ENCODE data around the gene CD19. TPM values are rescaled to one million over a fixed set of nuclear protein-coding genes. Genes with fewer than 3 reads are reported as not detected.
"Not testable (repeated sequence)": the region's sequence is repeated elsewhere in the genome, so short reads cannot be mapped to it uniquely, and the experiment has no call there.

The CD19 gene
- total RNA-seq, 2 donors from 2014 or later = 0.32 to 0.33 TPM

DNA sequence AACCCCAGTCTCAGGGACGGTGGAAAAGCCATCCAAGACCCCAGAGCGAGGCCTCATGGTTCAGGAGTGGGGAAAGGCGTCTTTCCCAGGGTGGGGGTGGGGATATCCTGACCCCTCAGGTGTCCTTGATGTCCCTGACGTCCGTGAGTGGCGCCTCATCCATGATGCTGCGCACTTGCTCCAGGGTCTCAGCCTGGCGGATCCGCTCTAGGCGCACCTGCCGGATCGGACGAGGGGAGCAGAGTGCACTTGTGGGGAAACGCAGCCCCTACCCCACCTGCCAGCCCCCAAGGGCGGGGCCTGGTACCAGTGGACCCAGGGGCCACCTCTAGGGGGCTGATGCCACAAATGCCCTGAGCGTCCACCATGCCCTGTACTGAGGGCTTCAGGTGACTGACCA is 26.9 kb upstream of the CD19 start:
- DNase-seq (ENCODE audit: low spot score) = no peak
- intact Hi-C loops (cut with DNase I) = loop anchor here in 1 of 2 donors (1.0 kb wide), 1 partner anchor 43 kb away; no protein-coding TSS in a partner anchor

DNA sequence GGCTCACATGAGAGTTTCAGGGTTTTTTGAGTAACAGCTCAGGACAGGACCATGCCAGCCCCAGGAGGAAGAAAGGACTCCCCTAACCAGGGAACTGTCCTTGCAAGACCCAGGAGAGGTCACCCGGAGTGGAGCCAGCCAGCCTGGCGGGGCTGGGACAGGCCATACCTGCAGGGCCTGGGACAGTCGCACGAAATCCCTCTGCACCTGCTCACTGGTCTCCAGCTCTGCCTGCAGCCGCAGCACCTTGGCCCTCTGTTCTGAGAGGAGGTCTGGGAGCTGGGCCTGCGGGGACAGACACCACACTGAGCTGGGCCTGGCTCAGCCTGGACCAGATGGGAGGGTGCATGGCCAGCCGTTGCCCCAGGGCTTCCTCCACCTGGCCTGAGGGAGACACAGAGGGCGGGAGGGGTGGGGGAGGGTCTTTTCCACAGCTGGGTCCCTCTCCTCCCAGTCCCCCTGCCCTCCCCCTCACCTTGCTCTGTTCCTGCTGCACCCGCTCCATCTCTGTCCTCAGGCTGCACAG is 26.5 kb upstream of the CD19 start:
- no peak for DNase-seq (ENCODE audit: low spot score)
- intact Hi-C loops (cut with DNase I) = no loop called here

- intact Hi-C loops (cut with DNase I) = no loop called here
- DNase-seq (ENCODE audit: low spot score) = no peak
Measured at GRCh38 chr16:28905800-28906372, 25.9 kb upstream of the CD19 start.

GRCh38 chr16:28910086-28911031 is 21.4 kb upstream of the CD19 start:
- no peak for DNase-seq (ENCODE audit: low spot score)
- intact Hi-C loops (cut with DNase I) = no loop called here

- intact Hi-C loops (cut with DNase I) = no loop called here
- DNase-seq (ENCODE audit: low spot score) = no peak
Measured at GRCh38 chr16:28912558-28912957, 19.2 kb upstream of the CD19 start.

DNA sequence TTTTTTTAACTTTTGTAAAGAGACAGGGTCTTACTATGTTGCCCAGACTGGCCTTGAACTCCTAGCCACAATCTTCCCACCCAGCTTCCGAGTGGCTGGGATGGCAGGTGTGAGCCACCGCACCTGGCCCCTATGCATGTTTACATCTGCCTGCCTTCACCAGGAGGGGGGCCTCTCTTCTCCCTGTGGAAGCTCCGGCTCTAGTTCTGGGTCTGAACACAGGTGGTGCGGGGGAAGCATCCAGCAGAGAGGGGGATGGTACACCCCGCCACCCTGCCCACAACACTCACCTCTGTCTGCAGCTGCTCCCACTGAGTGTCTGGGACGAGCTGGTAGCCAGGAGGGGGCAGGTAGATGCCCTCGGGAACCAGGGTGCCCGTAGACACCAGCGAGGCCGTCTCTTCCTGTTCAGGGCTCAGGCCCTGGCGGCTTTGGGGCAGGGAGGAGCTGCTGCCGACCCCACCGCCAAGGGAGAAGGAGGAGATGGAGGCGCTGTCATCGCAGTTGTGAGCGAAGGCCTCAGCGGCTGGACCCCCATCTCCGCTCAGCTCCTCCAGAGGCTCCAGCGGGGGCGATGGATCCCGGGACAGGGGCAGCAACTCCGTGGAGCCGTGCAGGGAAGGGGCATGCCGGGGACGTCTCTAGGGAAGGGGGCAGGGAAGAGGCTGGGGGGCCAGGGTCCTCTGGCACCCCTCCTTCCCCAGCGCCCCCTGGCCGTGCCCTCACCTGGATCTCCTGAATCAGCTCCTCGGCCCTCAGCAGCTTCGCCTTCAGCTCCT is 17.6 kb upstream of the CD19 start:
- DNase-seq (ENCODE audit: low spot score) = no peak
- intact Hi-C loops (cut with DNase I) = no loop called here

- DNase-seq (ENCODE audit: low spot score) = no peak
- intact Hi-C loops (cut with DNase I) = no loop called here
Measured at GRCh38 chr16:28915181-28915580, 16.6 kb upstream of the CD19 start.

DNA sequence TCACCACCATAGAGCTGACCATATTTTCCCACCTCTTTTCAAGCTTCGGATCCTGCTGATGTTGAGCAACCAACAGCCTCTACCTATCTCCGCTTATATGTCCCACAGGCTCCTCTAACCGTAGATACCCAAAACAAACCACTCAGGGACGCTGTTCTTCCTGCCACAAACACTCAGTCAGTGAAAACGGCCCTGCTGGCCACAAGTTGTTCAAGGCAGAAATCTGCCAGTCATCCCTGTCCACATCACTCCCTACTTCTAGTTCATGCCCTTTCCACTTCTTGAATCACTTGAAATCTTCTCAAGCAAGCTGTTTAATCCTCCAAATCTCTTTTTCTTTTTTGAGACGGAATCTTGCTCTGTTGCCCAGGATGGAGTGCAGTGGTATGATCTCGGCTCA is 14.7 kb upstream of the CD19 start:
- intact Hi-C loops (cut with DNase I) = loop anchor here in 1 of 2 donors (1.0 kb wide), 1 partner anchor 20 kb away; no protein-coding TSS in a partner anchor
- no peak for DNase-seq (ENCODE audit: low spot score)

- intact Hi-C loops (cut with DNase I) = no loop called here
- DNase-seq (ENCODE audit: low spot score) = no peak
Measured at GRCh38 chr16:28918698-28919097, 13.1 kb upstream of the CD19 start.

GRCh38 chr16:28923231-28923587 is 8.6 kb upstream of the CD19 start:
- intact Hi-C loops (cut with DNase I) = no loop called here
- no peak for DNase-seq (ENCODE audit: low spot score)

GRCh38 chr16:28923652-28924398 is 7.9 kb upstream of the CD19 start:
- no peak for DNase-seq (ENCODE audit: low spot score)
- intact Hi-C loops (cut with DNase I) = no loop called here

DNA sequence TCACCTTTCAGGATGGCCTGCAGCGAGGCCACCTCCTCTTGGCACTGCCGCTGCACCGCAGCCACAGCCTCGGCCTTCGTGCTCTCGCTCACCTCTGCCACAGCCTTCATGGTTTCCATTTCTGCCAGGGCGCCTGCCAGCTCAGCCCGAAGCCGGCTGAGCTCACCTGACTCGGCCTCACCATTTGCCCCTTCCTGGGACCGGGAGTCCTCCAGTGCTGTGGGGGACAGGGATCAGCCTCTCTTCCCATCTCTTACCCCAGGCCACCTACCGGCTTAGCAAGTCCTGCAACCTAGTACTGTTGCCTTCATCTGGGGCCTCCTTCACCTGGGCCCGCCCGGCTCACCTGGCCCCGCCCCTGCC is 7.4 kb upstream of the CD19 start:
- intact Hi-C loops (cut with DNase I) = no loop called here
- no peak for DNase-seq (ENCODE audit: low spot score)

GRCh38 chr16:28924762-28925385 is 6.9 kb upstream of the CD19 start, which contains the start of gene RABEP2:
Gene RABEP2, minus strand, starts transcription at chr16:28925238. Its CDS starts 75 bp downstream, at chr16:28925163.
- DNase-seq (ENCODE audit: low spot score) = peak; percentile 98
- intact Hi-C loops (cut with DNase I) = no loop called here

DNA sequence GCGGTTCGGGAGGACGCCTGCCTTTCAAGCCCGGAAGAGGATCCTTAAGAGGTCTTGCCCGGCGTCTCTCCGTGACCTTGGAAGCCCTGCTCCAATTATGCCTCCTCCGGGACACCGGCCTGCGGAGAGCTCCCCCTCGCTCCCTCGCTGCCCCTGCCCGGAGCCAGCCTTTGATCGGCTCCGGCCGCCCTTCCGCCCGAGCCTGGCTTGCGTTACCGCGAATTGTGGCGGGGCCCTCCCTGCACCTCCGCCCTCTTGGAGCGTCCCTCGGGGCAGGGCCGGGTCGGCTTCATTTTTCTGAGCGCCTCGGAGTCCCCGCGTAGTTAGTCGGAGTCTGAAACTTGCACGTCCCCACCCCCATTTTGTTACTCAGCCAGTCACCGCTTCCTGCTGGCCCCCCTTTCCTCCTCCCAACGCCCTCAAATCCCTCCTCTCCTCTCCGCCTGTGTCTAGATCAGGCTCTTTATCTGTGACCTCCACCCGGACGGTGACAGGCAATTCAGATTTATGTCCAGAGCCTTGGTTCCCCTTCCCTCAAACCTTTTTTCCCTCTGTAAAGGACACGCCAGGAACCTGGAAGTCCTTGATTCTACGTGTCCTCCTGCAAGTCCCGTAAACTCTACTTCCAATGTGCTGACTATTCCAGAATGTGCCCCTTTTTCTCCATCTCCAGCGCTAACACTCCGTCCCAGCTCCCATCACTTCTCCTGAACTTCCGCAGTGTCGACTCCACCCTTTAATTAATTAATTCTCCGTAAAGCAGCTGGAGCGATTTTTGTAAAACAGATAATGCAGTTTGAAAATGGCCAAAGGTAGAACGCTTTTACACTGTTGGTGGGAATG is 6.2 kb upstream of the CD19 start:
- DNase-seq (ENCODE audit: low spot score) = peak; percentile 95
- intact Hi-C loops (cut with DNase I) = no loop called here

GRCh38 chr16:28926284-28926683 is 5.5 kb upstream of the CD19 start:
- DNase-seq (ENCODE audit: low spot score); intact Hi-C loops (cut with DNase I): not testable (repeated sequence)

GRCh38 chr16:28927815-28928214 is 4.0 kb upstream of the CD19 start:
- no peak for DNase-seq (ENCODE audit: low spot score)
- intact Hi-C loops (cut with DNase I) = no loop called here

- intact Hi-C loops (cut with DNase I) = no loop called here
Measured at GRCh38 chr16:28930203-28930602, 1.6 kb upstream of the CD19 start.

DNA sequence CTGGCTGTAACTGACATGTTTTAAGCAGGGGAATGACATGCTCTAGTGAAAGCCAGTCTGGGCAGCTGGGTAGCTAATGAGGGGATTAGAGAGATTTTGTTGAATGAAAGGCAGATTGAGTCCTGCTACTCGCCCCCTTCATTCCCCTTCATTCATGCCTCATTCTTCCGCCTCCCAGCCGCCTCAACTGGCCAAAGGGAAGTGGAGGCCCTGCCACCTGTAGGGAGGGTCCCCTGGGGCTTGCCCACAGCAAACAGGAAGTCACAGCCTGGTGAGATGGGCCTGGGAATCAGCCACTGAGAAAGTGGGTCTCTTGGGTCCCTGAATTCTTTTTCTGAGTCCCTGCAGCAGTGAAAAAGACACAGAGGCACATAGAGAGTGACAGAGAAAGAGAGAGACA is 1.1 kb upstream of the CD19 start:
- DNase-seq (ENCODE audit: low spot score) = no peak
- intact Hi-C loops (cut with DNase I) = no loop called here

More at GRCh38 chr16:28930203-28930602, 1.6 kb upstream of the CD19 start:
- DNase-seq (ENCODE audit: low spot score) = no peak
